AG04450 (cell line): ENCODE data around the gene RNPEPL1. TPM values are rescaled to one million over a fixed set of nuclear protein-coding genes. Genes with fewer than 3 reads are reported as not detected.

Source experiments
- CTCF ChIA-PET: fragments of 300-600, 350-600 bp; formaldehyde crosslinking; extraction: SDS; loops from one replicate; lab custom pipeline; 2022; ENCODE audit warnings: antibody characterized with exemption, inconsistent platforms; lab: Charles Lee
- POLR2A ChIA-PET: fragments of 350-600 bp; formaldehyde crosslinking; extraction: SDS; loops from one replicate; lab custom pipeline; 2021; ENCODE audit warnings: antibody characterized with exemption, inconsistent platforms; lab: Yijun Ruan, JAX
- DNase-seq: peaks from one replicate; pipeline ENCODE4 v3.0.0-alpha.2; 2011; ENCODE audit warnings: low read depth, low spot score
- H3K27ac ChIP-seq: one replicate; pipeline ENCODE4 v1.5.1; 2012; ENCODE audit warnings: low read depth, low read length, control low read depth
- H3K27me3 ChIP-seq: one replicate; pipeline ENCODE4 v1.6.0; 2012; ENCODE audit warnings: low read length; ENCODE audit not compliant: control insufficient read depth, insufficient read depth
- H3K4me3 ChIP-seq: 2 replicates; pipeline ENCODE4 v1.5.1; 2011; ENCODE audit warnings: mild to moderate bottlenecking, low read depth, low read length, control low read depth
- H3K9me3 ChIP-seq: 2 replicates; pipeline ENCODE4 v1.5.1; 2012; ENCODE audit warnings: low read length; ENCODE audit not compliant: control insufficient read depth, insufficient read depth
- polyA plus RNA-seq: library from polyadenylated mRNA; depleted of rRNA; stranded (reverse); fragments of >200 nt; gene quantifications from 2 replicates; pipeline ENCODE4 v1.2.3, GENCODE V29; 2011
- TF ChIP-seq, protein P1 (sequence below): IDR thresholded peaks from 2 replicates; pipeline ENCODE4 v1.5.1; 2011; ENCODE audit warnings: low read depth, low read length, control low read depth, inconsistent platforms

Gene RNPEPL1
- polyA plus RNA-seq, 1 experiment, result 7.2 TPM

GRCh38 chr2:240558236-240558761 lies 10.0 kb upstream of the RNPEPL1 start:
- CTCF ChIA-PET, result interaction anchor here (3.8 kb wide), 1 partner anchor 44 kb away, joined by 17 read pairs; no protein-coding TSS in a partner anchor
- Histone ChIP-seq H3K4me3 (peak overlapping the region; percentile 55), H3K9me3 (no peaks in the 10 kb centered on the region; the same call in 1 of the 2 replicates), H3K27ac (no peak overlapping the region), H3K27me3 (no peaks in the 10 kb centered on the region)
- POLR2A ChIA-PET, result no interaction called here
- TF ChIP-seq, protein P1, sequence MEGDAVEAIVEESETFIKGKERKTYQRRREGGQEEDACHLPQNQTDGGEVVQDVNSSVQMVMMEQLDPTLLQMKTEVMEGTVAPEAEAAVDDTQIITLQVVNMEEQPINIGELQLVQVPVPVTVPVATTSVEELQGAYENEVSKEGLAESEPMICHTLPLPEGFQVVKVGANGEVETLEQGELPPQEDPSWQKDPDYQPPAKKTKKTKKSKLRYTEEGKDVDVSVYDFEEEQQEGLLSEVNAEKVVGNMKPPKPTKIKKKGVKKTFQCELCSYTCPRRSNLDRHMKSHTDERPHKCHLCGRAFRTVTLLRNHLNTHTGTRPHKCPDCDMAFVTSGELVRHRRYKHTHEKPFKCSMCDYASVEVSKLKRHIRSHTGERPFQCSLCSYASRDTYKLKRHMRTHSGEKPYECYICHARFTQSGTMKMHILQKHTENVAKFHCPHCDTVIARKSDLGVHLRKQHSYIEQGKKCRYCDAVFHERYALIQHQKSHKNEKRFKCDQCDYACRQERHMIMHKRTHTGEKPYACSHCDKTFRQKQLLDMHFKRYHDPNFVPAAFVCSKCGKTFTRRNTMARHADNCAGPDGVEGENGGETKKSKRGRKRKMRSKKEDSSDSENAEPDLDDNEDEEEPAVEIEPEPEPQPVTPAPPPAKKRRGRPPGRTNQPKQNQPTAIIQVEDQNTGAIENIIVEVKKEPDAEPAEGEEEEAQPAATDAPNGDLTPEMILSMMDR, result no peak
- no peak for DNase-seq

- CTCF ChIA-PET, result interaction anchor here (1.3 to 3.8 kb wide), 2 partner anchors 8 to 45 kb away, joined by 4 to 17 read pairs; no protein-coding TSS in a partner anchor
- POLR2A ChIA-PET, result no interaction called here
Observed at GRCh38 chr2:240559286-240559685, 9.0 kb upstream of the RNPEPL1 start.

GRCh38 chr2:240560084-240560479 lies 8.2 kb upstream of the RNPEPL1 start, which contains the start of gene DUSP28:
TSS of gene DUSP28 (plus strand) at chr2:240560357. CDS start at chr2:240560685, 328 bp downstream.
- CTCF ChIA-PET, result interaction anchor here (1.3 kb wide), 1 partner anchor 9 kb away, joined by 4 read pairs; no protein-coding TSS in a partner anchor
- no peak for DNase-seq
- POLR2A ChIA-PET, result interaction anchor here (1.4 to 2.1 kb wide), 2 partner anchors 26 to 355 kb away, joined by 3 to 22 read pairs; partner anchors contain the start of gene CAPN10
- H3K9me3 ChIP-seq, result no peaks in the 10 kb centered on the region; the same call in 1 of the 2 replicates
- TF ChIP-seq, protein P1, result no peak
- H3K4me3 ChIP-seq, result peak within 1 kb of the TSS; percentile 70
- peak within 1 kb of the TSS; percentile 88 for H3K27ac ChIP-seq
- no peaks in the 10 kb centered on the region for H3K27me3 ChIP-seq

More at GRCh38 chr2:240559286-240559685, 9.0 kb upstream of the RNPEPL1 start:
- Histone ChIP-seq H3K27me3 (no peaks in the 10 kb centered on the region), H3K27ac (no peak overlapping the region), H3K9me3 (no peaks in the 10 kb centered on the region; the same call in 1 of the 2 replicates), H3K4me3 (no peak overlapping the region)
- no peak for DNase-seq
- TF ChIP-seq, protein P1, result no peak

DNA sequence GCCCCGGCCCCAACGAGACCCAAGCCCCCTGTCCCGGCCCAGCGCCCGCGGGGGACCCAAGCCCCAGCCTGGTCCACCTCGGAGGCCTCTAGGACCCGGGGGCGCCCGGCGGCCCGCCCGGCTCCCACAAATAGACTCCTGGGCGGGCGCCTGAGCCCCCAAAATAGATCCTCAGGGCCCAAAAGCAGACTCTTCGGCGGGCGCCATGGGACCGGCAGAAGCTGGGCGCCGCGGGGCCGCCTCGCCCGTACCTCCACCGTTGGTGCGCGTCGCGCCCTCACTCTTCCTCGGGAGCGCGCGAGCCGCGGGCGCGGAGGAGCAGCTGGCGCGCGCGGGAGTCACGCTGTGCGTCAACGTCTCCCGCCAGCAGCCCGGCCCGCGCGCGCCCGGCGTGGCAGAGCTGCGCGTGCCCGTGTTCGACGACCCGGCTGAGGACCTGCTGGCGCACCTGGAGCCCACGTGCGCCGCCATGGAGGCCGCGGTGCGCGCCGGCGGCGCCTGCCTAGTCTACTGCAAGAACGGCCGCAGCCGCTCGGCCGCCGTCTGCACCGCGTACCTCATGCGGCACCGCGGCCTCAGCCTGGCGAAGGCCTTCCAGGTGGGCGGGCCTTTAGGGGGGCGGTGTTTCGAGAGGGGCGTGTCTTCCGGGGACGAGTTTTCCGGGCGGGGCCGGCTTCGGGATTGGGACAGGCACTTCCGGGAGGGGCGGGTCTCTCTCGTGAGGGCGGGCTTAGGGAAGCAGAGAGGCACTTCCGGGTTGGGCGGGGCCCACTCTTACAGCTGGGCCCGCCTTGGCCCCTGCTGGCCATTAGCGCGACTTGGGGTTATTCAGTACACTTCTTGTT lies 7.6 kb upstream of the RNPEPL1 start:
- Histone ChIP-seq H3K27ac (peak overlapping the region; percentile 88), H3K9me3 (no peaks in the 10 kb centered on the region; the same call in 1 of the 2 replicates), H3K4me3 (peak overlapping the region; percentile 70), H3K27me3 (no peaks in the 10 kb centered on the region)
- ChIA-PET CTCF (interaction anchor here (1.9 kb wide), 1 partner anchor 47 kb away, joined by 8 read pairs; no protein-coding TSS in a partner anchor), POLR2A (interaction anchor here (0.7 to 2.1 kb wide), 7 partner anchors 8 to 355 kb away, joined by 3 to 22 read pairs (median 3); partner anchors contain the start of genes CAPN10 and RNPEPL1)
- TF ChIP-seq, protein P1, result peak; percentile 40
- DNase-seq, result peak; percentile 93
